ENCODE results near the gene NDRG3. TPM values are rescaled to one million over a fixed set of nuclear protein-coding genes. Genes with fewer than 3 reads are reported as not detected.

NDRG3 gene
- total RNA-seq, 1 donor from 2014 or later = 33.1 TPM

- no peak overlapping the region for H3K4me3 ChIP-seq (ENCODE audit: insufficient read depth, low read depth, low read length)
- no peaks in the 10 kb centered on the region for H3K36me3 ChIP-seq (ENCODE audit: insufficient read depth, low read length)
- DNase-seq (ENCODE audit: low read depth) = no peak
- Mint-ChIP-seq H3K27me3 (ENCODE audit: low read depth, unreplicated experiment) (peaks cover 3% of the 10 kb centered on the region), H3K9me3 (ENCODE audit: unreplicated experiment) (no peaks in the 10 kb centered on the region), H3K27ac (ENCODE audit: unreplicated experiment) (no peak overlapping the region), H3K4me1 (ENCODE audit: low read depth, unreplicated experiment) (peaks cover 5% of the 10 kb centered on the region), H3K4me3 (ENCODE audit: unreplicated experiment) (no peak overlapping the region), H3K36me3 (ENCODE audit: low read depth, unreplicated experiment) (peaks cover 4% of the 10 kb centered on the region)
- no peaks in the 10 kb centered on the region for H4K20me1 ChIP-seq (ENCODE audit: insufficient read depth, low read length)
- H2AFZ ChIP-seq (ENCODE audit: low read depth, low read length) = no peak overlapping the region
- H3K27ac ChIP-seq (ENCODE audit: low read depth, low read length) = no peak overlapping the region
- TF ChIP-seq EZH2 (IDR thresholded peaks at IDR 0.05; ENCODE audit: insufficient read depth, low read length) = no peak
- TF ChIP-seq, protein P1, sequence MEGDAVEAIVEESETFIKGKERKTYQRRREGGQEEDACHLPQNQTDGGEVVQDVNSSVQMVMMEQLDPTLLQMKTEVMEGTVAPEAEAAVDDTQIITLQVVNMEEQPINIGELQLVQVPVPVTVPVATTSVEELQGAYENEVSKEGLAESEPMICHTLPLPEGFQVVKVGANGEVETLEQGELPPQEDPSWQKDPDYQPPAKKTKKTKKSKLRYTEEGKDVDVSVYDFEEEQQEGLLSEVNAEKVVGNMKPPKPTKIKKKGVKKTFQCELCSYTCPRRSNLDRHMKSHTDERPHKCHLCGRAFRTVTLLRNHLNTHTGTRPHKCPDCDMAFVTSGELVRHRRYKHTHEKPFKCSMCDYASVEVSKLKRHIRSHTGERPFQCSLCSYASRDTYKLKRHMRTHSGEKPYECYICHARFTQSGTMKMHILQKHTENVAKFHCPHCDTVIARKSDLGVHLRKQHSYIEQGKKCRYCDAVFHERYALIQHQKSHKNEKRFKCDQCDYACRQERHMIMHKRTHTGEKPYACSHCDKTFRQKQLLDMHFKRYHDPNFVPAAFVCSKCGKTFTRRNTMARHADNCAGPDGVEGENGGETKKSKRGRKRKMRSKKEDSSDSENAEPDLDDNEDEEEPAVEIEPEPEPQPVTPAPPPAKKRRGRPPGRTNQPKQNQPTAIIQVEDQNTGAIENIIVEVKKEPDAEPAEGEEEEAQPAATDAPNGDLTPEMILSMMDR (IDR thresholded peaks at IDR 0.05; ENCODE audit: insufficient read depth, low read depth, low read length) = no peak
- no peaks in the 10 kb centered on the region for H3K9me3 ChIP-seq (ENCODE audit: insufficient read depth, low read depth, low read length)
- no peak overlapping the region for H3K9ac ChIP-seq (ENCODE audit: low read length)
- H3K27me3 ChIP-seq (ENCODE audit: insufficient read depth, low read length) = no peaks in the 10 kb centered on the region
- H3K4me1 ChIP-seq (ENCODE audit: insufficient read depth, low read length) = no peaks in the 10 kb centered on the region
- no peak overlapping the region for H3K4me2 ChIP-seq (ENCODE audit: low read length)
- no peak for FAIRE-seq
- no peaks in the 10 kb centered on the region for H3K79me2 ChIP-seq (ENCODE audit: insufficient read depth, low read length)
Measured at GRCh38 chr20:36645353-36645752, 100.5 kb downstream of the NDRG3 start.

DNA sequence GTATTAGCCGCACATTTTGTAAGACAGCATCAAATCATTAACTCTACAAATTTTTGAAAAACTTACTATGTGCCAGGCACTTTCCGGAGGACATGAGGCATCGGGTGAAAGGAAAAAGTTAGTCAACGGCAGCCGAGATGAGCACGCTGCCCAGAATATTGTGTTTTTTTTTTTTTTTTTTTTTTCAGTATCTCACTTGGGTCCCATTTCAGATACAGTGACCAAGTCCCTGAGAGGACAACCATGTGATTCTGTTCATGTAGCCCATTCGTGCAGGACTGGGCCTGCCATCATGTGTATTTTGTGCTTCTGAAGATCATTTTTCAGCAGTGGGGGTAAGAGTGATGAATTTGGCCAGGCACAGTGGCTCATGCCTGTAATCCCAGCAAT, 101.2 kb downstream of the NDRG3 start:
- no peak overlapping the region for H3K27ac ChIP-seq (ENCODE audit: low read depth, low read length)
- no peak for DNase-seq (ENCODE audit: low read depth)
- H3K36me3 ChIP-seq (ENCODE audit: insufficient read depth, low read length) = no peaks in the 10 kb centered on the region
- no peaks in the 10 kb centered on the region for H3K9me3 ChIP-seq (ENCODE audit: insufficient read depth, low read depth, low read length)
- FAIRE-seq = no peak
- H3K9ac ChIP-seq (ENCODE audit: low read length) = no peak overlapping the region
- no peak overlapping the region for H3K4me2 ChIP-seq (ENCODE audit: low read length)
- H3K79me2 ChIP-seq (ENCODE audit: insufficient read depth, low read length) = no peaks in the 10 kb centered on the region
- H3K4me3 ChIP-seq (ENCODE audit: insufficient read depth, low read depth, low read length) = no peak overlapping the region
- Mint-ChIP-seq H3K4me1 (ENCODE audit: low read depth, unreplicated experiment) (peaks cover 5% of the 10 kb centered on the region), H3K27ac (ENCODE audit: unreplicated experiment) (no peak overlapping the region), H3K27me3 (ENCODE audit: low read depth, unreplicated experiment) (peaks cover 3% of the 10 kb centered on the region), H3K9me3 (ENCODE audit: unreplicated experiment) (no peaks in the 10 kb centered on the region), H3K36me3 (ENCODE audit: low read depth, unreplicated experiment) (peaks cover 4% of the 10 kb centered on the region), H3K4me3 (ENCODE audit: unreplicated experiment) (no peak overlapping the region)
- H3K27me3 ChIP-seq (ENCODE audit: insufficient read depth, low read length) = no peaks in the 10 kb centered on the region
- TF ChIP-seq, protein P1 (IDR thresholded peaks at IDR 0.05; ENCODE audit: insufficient read depth, low read depth, low read length) = no peak
- TF ChIP-seq EZH2 (IDR thresholded peaks at IDR 0.05; ENCODE audit: insufficient read depth, low read length) = no peak
- H2AFZ ChIP-seq (ENCODE audit: low read depth, low read length) = no peak overlapping the region
- H3K4me1 ChIP-seq (ENCODE audit: insufficient read depth, low read length) = no peaks in the 10 kb centered on the region
- H4K20me1 ChIP-seq (ENCODE audit: insufficient read depth, low read length) = no peaks in the 10 kb centered on the region

GRCh38 chr20:36644032-36644705, 101.7 kb downstream of the NDRG3 start:
- no peak for DNase-seq (ENCODE audit: low read depth)
- Mint-ChIP-seq H3K27me3 (ENCODE audit: low read depth, unreplicated experiment) (peaks cover 3% of the 10 kb centered on the region), H3K4me1 (ENCODE audit: low read depth, unreplicated experiment) (peaks cover 5% of the 10 kb centered on the region), H3K9me3 (ENCODE audit: unreplicated experiment) (no peaks in the 10 kb centered on the region), H3K36me3 (ENCODE audit: low read depth, unreplicated experiment) (peaks cover 4% of the 10 kb centered on the region), H3K27ac (ENCODE audit: unreplicated experiment) (no peak overlapping the region), H3K4me3 (ENCODE audit: unreplicated experiment) (no peak overlapping the region)
- Histone ChIP-seq H3K4me3 (ENCODE audit: insufficient read depth, low read depth, low read length) (no peak overlapping the region), H3K9ac (ENCODE audit: low read length) (no peak overlapping the region), H4K20me1 (ENCODE audit: insufficient read depth, low read length) (no peaks in the 10 kb centered on the region), H2AFZ (ENCODE audit: low read depth, low read length) (no peak overlapping the region), H3K79me2 (ENCODE audit: insufficient read depth, low read length) (no peaks in the 10 kb centered on the region), H3K4me1 (ENCODE audit: insufficient read depth, low read length) (no peaks in the 10 kb centered on the region), H3K4me2 (ENCODE audit: low read length) (no peak overlapping the region), H3K9me3 (ENCODE audit: insufficient read depth, low read depth, low read length) (no peaks in the 10 kb centered on the region), H3K27ac (ENCODE audit: low read depth, low read length) (no peak overlapping the region), H3K27me3 (ENCODE audit: insufficient read depth, low read length) (no peaks in the 10 kb centered on the region), H3K36me3 (ENCODE audit: insufficient read depth, low read length) (no peaks in the 10 kb centered on the region)
- no peak for FAIRE-seq
- no peak for TF ChIP-seq EZH2 (IDR thresholded peaks at IDR 0.05; ENCODE audit: insufficient read depth, low read length)
- TF ChIP-seq, protein P1 (IDR thresholded peaks at IDR 0.05; ENCODE audit: insufficient read depth, low read depth, low read length) = no peak

Measured in astrocyte (in vitro differentiated cells and primary cell).